IPS-NIHi7 (cell line): ENCODE results near the gene FEV.

Experiments used
- DNase-seq: peaks from one replicate; pipeline ENCODE4 v3.0.0; 2012; ENCODE audit warnings: mixed read lengths; ENCODE audit errors: extremely low spot score

Gene FEV

DNA sequence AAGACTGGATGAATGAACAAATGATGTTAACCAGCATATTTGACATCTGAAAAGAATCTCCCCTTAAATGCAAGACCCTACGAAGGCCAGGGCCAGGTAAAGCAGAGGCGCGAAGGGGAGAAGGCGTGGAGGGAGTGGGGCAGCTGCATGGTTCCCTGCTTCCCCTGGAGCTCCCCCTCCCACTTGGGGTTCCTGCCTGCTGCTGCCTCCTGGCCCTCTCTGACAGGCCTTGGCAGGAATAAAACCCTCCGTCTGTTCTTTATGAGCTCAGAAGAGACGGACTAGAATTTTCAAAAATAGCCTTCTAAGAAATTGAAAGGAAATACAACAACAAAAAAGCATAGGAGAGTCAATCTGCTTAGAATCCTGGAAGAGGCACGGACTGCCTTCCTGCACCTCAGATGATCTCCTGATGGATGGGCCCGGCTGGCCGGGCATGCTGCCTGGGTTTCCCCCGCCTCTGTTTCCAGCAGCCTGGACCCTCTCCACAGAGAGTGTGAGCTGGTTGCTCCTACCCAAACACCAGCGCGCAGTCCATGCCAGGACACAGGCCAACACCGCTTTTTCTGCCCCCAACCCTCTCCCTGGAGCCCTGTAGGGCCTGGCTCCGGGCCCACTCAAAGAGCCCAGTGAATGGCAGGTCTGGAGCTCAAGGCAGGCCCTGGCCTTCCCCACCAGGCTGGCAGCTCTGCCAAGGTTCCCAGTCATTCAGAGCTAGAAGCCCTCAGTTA lies 32.4 kb upstream of the FEV start:
- no peak for DNase-seq

DNA sequence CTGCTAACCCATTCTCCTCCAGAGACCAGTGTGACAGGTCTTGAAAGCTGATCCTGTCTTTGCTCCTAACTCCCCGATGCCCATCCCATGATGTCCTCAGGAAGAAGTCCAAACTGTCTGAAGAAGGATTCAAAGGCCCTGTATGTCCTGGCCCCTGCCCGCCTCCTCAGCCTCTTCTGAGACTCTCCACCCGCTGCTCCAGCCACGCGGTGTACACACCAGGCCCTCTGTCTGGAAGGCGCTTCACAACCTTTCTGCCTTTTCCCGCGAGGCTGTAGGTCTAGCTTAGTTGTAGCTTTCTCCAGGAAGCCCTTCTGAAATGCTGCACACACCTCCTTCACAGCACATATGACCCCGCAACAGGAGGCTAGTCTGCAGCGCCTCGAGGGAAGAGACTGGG lies 31.7 kb upstream of the FEV start:
- no peak for DNase-seq

DNA sequence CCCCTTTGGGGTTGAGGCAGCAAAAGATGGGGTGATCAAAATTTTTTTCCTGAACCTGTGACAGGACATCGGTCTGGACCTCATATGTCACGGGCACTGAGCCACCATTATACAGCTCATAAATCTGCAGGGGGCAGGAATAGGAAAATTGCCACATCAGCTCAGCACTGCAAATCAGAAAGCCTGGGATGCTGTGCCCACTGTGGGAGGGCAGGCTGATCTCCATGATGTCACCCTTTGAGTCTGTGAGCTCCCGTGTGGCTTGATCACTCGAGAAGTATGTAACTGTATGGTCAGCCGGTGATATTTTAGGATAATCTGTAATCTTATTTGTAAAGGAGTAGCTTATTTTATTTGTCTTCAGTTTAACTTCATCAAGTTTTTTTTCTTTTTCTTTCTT lies 25.9 kb upstream of the FEV start:
- DNase-seq, result no peak

DNA sequence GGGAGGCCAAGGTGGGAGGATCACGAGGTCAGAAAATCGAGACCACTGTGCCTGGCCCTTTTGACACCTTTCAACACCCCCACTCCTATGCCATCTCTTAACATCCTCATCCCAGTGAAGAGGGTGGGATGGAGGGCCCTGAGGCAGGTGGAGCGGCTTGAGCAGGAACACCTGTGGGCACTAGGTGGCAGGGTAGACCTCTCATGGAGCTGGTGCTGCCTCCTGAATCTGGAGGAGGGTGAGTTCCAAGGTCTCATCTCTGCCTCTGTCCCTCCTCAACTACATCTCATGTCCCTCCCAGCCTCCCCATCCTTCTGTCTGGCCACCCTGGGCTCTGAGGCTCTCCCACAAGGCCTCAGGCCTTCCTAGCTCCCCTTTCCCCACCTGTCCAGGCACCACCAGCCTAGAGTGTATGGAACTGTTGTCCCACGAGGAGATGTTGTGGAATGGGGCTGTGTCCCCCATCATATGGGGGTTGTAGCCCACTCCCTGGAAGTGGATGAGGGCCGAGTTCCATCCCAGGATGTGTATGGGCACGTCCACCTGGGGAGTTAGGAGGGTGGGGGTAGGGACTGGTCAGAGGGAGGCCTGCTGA lies 25.3 kb upstream of the FEV start:
- peak; percentile 79 for DNase-seq

DNA sequence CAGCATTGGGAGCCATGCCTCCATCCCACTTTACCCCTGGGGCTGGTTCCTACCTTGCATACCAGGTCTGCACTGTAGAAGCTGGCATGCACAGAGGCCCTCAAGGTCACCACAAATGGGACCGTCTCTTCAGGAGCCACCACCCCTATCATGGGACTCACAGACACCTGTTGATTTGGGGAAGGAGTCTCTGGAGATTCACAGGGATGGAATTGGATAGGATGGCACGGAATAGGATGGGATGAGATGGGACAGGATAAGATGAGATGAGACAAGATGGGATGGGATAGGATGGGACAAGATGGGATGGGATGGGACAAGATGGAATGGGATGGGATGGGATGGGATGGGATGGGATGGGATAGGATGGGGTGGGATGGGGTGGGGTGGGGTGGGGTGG lies 24.3 kb upstream of the FEV start:
- DNase-seq, result no peak

DNA sequence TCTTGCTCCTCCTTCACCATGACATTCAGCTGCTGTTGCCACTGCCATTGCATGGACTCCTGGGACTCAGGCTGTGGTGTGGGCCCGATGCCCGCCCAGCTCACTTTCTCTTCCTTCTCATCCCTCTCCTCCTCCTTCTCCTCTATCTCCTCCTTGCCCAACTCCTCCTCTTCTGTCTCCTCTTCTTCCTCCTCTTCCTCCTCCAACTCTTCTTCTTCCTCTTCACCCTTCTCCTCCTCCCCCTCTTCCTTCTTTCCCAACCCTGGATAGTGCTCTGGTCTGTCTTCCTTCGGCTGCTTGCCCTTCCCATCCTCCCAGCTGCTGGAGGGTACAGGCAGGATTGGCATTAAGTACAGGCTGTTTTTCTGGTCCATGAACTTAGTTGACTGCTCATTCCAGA lies 19.0 kb upstream of the FEV start:
- DNase-seq, result no peak

DNA sequence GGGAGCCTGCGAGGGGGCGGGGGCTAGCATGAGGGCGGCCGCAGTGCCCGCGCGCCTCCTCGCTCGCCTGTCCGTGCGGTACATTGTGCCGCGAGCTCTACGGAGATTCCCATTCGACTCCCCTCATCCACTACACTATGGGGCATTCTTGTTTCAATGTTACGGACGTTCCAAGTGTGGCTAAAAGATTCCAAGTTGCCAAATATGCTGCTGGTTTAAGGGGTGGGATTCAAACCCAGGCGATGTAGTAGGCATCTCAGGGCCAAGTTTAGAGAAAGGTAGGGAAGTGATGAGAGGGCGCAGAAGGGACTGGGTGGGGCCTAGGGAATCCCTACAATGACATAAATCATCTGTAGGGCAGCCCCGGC lies 18.3 kb upstream of the FEV start:
- DNase-seq, result no peak

DNA sequence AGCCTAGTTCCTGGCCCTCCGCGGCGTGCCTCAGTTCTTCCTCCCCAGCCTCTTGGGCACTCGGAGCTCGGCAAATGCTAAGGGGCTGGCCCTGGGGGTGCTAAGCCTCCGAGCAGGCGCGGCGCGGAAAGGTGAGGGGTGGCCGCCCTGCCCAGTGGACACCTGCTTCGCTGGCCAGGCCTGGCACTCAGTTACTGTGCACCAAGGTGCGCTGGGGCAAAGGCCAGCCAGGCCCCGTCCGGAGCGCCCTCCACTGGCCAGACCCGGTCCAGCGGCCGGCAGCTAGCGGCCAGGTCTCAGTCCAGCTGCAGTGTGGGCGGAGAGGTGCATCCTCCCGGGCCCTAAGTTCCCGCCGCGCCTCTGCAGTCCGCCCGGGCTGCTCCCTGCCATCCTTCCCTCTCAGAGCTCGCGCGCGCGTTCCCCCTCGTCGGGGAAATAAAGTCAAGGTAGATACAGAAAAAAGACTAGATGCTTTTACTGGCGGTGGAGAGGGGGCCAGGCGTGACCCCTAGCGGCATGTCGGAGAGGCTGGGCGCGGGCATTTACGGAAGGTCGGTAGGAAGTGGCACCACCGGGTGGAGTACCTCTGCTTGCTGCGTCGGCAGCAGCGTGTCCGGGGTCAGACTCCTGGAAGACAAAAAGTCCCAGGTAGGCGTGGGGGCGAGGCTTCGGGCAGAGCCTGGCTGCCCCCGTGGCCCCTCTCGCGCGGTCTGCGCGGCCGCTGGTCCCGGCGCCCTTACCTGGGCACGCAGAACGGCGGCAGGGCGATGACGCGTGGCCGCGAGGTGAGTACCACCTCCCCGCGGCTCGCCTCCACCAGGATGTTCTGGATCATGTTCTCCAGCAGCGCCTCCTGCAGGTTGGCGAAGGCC lies 17.6 kb upstream of the FEV start:
- DNase-seq, result peak; percentile 94

DNA sequence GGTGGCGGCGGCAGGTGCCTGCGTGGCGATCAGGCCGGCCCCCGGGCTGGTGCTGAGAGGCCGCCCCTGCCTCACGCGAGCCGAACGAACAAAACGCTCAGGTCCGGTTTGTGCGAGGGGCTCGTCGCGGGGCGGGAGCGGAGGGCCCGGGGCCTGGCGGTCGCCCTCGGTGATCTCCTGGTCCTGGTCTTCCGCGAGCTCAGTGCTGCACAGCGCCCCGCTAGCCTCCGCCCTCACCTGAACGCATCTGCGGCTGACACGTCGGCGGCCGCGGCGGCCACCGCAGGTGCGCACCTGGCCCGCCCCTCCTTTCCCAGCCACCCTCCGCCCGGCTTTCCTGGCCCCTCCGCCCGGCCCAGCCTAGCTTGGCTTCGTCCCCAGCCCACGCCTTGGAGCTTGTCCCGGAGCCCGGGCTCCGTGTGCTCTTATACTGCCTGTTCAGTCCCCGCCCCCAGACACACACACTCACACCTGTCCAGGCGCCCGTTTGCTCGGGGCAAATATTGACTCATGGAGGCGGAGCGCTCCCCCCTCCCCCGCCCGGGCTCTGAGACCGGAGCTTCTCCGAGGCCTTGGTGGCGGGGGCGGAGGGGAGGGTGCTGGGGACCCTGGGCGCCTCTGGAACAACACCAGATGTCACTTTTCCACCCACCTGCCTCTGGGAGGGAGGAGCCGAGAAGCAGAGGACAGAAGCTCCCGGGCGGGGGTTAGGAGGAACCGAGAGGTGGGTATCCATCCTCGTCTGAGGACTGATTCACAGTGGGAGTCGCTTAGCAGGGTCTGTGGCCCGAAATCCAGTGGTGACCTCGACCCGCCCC lies 16.8 kb upstream of the FEV start:
- DNase-seq, result peak; percentile 52

DNA sequence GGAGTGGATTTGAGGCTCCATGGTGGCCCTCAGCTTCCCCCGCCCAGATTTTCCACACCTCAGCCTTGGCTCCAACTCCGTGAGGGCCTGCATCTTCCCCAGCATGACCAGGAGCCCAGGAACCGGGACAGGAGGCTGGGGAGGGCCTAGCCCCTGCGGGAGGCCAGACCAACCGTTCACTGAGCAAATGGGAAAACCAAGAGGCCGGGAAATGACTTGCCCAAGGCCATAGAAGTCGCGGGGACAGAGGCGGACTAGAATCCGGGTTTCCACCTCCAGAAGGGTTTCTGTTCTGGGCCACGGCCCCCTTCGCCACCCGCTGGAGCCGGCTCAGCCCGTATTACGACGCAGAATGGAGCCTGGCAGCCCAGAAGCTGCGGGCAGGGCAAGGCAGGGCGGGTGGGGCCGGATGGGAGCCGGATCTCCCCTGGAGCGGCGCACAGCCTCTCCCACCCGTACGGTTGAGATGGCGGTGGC lies 16.2 kb upstream of the FEV start:
- no peak for DNase-seq

DNA sequence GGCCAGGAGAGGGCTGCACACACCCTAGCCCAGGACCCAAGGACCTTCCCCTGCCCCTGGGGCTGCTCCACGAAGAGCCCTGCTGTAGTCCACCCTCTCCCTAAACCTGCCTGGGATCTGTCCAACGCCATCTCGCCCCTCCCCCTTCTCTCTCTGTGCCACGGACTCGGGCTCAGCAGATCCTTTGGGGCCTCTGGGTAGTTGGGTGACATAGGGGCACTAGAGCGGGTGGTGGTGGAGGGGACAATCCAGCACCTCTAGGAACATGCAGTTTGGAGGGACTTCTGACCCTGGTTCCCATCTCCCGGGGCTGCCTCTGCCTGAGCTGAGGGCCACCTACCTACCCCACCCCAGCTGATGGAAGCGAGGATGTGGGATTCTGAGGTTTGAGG lies 15.6 kb upstream of the FEV start:
- DNase-seq, result no peak

DNA sequence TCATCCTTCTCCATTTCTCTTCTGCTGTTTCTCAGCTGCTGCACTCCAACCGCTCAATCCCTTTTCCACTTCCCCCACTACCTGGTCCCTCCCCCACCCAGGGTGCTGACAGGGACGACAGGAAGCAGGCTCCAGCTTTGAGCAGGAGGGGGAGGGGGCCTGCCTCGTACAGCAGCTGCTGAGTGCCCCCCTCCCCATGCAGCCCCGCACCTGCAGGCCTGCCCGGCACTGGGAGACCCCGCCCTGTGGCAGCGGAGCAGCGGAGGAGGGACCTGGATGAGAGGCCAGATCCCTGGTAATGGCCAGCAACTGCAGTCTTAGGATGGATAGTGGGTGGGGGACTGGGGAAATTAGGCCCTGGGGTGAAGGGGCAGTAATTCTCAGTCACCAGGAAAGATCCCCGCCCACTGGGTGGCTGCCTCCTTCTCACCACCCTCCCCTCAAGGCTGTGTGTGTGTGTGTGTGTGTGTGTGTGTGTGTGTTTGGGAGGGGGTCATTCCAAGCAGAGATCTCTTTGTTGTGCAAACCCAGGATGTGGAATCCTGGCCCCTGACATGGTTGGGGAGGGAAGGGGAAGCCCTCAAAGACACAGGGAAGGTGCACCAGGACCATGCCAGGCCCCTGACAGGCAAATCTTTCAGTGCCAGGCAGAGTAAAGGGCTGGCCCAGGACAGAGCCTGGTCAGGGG lies 15.0 kb upstream of the FEV start:
- peak; percentile 58 for DNase-seq

DNA sequence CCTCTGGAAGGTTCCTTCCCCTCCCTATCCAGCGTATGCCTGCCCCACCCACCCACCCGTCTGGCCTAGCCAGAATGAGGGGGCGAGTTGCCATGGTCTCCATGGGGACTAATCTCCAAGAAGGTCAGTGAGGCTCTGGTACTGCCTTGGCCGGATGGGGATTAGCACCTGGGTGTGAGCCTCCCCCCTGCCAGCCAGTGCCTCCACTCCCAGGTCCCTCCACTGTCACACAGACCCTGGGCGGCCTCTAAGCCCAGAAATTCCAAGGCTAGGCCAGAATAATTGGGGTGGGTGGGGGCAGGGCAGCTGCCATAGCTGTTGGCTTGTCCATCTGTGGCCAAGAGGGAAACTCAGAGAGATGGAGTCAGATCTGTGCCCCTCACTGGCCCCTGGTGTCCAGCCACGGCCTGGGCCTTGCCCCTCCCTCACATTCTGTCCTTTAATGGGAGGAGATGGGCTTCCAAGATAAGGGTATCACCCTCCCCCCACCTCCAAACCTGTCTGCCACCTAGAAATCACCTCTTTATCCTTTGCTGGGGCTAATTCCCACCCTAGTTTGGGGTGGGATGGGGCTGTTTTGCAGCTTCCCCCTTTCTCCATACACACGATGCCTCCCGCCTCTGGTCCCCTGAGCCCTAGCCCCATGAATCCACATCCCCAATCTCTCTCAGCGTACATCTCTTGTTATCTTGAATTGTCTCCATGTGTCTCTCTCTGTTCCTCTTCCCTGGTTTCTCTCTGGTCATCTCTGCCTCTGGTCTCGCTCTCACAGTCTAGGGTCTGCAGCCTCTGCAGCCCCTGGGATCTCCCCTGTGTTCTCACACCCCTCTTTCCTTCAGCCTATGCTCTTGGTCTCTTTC lies 14.3 kb upstream of the FEV start:
- peak; percentile 54 for DNase-seq

DNA sequence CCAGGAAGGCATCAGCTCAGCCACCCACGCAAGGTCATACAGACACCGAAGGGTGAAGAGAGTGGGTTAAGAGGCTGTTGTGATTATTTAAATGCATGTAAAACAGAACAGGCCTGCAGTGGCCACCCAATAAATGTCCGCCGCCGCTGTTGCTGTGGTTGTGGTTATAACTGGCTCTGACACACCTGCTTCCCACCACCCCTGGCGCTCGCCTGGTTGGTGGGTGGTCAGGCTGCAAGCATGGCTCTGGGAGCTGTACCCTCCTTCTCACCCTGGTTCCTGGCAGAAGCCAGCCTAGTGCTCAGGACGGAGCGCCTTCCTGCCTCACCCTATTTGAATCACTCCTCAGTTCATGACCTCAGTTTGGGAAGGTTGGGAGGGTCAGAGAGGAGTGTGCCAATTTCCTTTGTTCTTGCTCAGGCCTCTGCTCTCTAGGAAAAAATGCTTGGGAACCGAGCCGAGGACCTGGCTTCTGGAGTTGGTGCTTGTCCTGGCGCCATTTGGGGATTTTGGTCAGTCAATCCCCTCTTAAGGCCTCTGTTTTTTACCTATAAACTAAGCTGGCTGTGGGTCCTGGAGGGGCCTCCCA lies 13.5 kb upstream of the FEV start:
- no peak for DNase-seq

DNA sequence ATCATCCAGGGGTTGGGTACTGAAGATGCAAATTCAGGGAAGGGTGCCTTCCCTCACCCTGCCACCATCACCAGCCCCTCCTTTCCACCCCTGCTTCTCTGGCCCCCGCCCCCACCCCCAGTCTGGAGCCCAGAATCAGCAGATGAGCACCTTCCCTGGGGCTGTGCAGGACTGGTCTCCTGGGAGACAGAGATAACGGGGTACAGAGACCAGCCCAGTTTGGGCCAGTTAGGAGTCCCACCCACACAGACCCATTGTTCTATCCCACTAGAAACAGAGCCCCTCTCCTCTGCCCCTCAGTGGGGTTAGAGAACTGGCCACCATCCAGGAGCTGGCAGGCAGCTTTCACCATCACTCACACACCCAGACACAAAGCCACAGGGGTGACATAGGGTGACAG lies 12.7 kb upstream of the FEV start:
- no peak for DNase-seq

DNA sequence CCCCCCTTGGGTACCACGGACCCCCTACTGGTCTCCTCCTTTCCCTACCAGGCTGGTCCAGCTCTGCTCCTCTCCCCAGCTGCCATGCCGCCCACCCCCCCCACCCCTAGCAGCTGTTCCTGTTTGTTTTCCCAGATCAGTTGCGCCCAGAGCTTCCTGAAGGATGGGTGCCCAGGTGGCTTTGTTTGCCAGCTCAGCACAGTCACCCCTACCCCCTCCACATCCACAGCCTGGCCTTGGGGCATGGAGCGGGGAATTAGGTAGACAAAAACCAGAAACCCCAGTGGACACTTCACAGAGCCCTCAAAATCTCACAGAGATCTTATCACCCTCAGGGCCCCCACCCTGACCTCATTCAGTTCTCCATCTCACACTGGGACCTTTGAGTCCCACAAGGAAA lies 12.0 kb upstream of the FEV start:
- DNase-seq, result no peak

DNA sequence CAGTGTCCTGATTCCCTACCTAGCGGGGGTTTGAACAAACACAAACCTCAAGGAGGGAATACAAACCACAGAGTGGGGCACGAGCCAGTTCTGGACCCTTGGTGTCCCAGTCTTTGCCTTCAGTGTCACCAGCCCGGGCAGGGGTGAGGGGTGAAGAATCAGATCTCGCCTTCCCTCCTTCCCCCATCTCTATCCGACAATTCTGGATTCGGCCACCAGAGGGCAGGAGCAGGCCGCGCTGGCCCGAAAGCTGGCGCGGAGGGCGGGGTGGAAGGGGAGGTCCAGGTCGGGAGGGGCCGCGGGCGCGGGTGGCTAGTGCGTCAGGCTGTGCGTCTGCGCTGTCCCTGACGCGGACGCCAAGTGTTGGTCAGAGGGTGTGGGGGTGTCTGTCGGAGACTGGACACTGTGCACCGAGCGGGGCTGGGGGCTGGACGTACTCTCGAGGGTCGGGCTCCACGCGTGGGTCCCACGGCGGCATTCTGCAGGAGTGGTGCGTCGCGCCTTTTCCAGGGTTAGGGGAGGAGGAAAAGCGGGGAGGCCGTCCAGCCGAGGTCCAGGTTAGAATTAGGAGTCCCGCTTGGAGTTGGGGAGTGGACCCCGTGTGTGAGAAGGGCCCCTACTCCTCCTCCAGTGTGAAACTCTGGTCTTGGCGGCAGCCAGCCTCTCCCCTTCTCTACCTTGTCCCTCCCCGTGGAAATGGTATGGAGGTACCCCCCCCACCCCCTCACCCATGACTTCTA lies 11.2 kb upstream of the FEV start:
- peak; percentile 89 for DNase-seq

DNA sequence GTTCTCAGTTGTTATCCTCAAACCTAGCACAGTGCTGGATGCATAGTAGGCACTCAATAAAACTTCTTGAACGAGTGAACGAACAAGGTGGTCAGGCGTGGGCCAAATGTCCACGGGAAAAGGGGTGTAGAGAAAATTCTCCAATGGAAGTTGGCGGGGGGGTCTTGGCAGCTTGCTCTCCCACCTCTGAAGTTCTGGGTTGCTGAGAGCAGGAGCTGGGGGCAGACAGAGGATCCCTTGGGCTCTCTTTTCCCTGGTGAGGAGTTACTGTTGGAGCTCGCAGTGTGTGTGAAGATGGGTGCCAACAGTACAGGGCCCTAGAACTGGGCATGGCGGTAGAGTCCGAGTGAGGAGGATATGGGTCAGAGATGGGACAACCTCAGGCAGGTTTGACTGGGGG lies 10.6 kb upstream of the FEV start:
- no peak for DNase-seq
